Calu3 (cell line): ENCODE results near the gene CPLX1. TPM values are rescaled to one million over a fixed set of nuclear protein-coding genes. Genes with fewer than 3 reads are reported as not detected.

Experiments
- BruUV-seq: library from RNA; stranded (reverse); fragments of 400-500 nt; replicated peaks from 2 replicates; lab custom pipeline; 2021; lab: Mats Ljungman, UMichigan
- CTCF ChIA-PET: fragments of 300-600 bp; sonication (Branson Sonifier 250); formaldehyde crosslinking; loops from one replicate; lab custom pipeline; 2022; ENCODE audit warnings: antibody characterized with exemption; lab: Charles Lee
- DNase-seq: peaks from one replicate; pipeline ENCODE4 v3.0.0; 2022
- H3K27ac Mint-ChIP-seq: one replicate; pipeline ENCODE4 v1.8.0; 2022; ENCODE audit warnings: mixed read lengths; ENCODE audit not compliant: unreplicated experiment
- H3K27me3 Mint-ChIP-seq: one replicate; pipeline ENCODE4 v1.8.0; 2022; ENCODE audit warnings: mixed read lengths; ENCODE audit not compliant: unreplicated experiment
- H3K36me3 Mint-ChIP-seq: one replicate; pipeline ENCODE4 v1.8.0; 2022; ENCODE audit warnings: mild to moderate bottlenecking, moderate library complexity, mixed read lengths; ENCODE audit not compliant: insufficient read depth, unreplicated experiment
- H3K4me1 Mint-ChIP-seq: one replicate; pipeline ENCODE4 v1.8.0; 2022; ENCODE audit warnings: mild to moderate bottlenecking, low read depth, mixed read lengths; ENCODE audit not compliant: unreplicated experiment
- H3K4me3 Mint-ChIP-seq: one replicate; pipeline ENCODE4 v1.8.0; 2022; ENCODE audit warnings: mild to moderate bottlenecking, low read depth, moderate library complexity, mixed read lengths; ENCODE audit not compliant: unreplicated experiment
- H3K9me3 Mint-ChIP-seq: one replicate; pipeline ENCODE4 v1.8.0; 2022; ENCODE audit warnings: low read depth, mixed read lengths; ENCODE audit not compliant: unreplicated experiment
- intact Hi-C: fragments of 100-400 bp; cut with micrococcal nuclease; formaldehyde crosslinking; loops from one replicate; pipeline ENCODE4 v1.10.0; 2022; ENCODE audit not compliant: unreplicated experiment
- total RNA-seq: library from RNA; stranded (reverse); gene quantifications from 2 replicates; pipeline ENCODE4 v1.2.3, GENCODE V29; 2022
- TF ChIP-seq, protein P1 (sequence below): fragments of 200-600 bp; IDR thresholded peaks from one replicate; pipeline ENCODE4 v1.8.0; 2022; ENCODE audit warnings: antibody characterized with exemption; ENCODE audit not compliant: unreplicated experiment

Gene CPLX1
- total RNA-seq, 1 experiment from 2014 or later: 0.42 TPM

DNA sequence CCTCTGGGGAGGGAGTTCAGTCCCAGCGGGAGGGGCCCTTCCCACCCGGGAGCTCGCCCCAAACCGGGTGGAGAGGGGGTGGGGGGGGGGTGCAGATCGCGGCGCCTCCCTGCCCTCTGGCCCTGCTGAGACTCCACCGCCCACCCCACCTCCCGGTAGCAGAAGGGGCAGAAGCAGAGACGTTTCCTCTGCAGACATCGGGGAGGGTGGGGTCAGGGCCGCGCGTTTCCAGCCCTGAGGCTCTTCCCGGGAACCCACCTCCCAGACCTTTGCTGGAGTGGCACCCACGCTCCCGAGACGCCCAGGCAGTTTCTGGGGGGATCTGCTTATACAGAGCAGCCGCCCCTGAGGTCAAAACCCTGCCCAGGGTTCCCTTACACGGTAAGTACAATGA is 30.2 kb downstream of the CPLX1 start:
- Mint-ChIP-seq H3K4me3 (no peak overlapping the region), H3K9me3 (no peaks in the 10 kb centered on the region), H3K27ac (no peak overlapping the region), H3K4me1 (peaks cover 10% of the 10 kb centered on the region), H3K27me3 (peaks cover 35% of the 10 kb centered on the region), H3K36me3 (peaks cover 5% of the 10 kb centered on the region)
- BruUV-seq: no TSS peak
- no peak for DNase-seq
- TF ChIP-seq, protein P1, sequence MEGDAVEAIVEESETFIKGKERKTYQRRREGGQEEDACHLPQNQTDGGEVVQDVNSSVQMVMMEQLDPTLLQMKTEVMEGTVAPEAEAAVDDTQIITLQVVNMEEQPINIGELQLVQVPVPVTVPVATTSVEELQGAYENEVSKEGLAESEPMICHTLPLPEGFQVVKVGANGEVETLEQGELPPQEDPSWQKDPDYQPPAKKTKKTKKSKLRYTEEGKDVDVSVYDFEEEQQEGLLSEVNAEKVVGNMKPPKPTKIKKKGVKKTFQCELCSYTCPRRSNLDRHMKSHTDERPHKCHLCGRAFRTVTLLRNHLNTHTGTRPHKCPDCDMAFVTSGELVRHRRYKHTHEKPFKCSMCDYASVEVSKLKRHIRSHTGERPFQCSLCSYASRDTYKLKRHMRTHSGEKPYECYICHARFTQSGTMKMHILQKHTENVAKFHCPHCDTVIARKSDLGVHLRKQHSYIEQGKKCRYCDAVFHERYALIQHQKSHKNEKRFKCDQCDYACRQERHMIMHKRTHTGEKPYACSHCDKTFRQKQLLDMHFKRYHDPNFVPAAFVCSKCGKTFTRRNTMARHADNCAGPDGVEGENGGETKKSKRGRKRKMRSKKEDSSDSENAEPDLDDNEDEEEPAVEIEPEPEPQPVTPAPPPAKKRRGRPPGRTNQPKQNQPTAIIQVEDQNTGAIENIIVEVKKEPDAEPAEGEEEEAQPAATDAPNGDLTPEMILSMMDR: no peak
- CTCF ChIA-PET: no interaction called here
- intact Hi-C loops: no loop called here

DNA sequence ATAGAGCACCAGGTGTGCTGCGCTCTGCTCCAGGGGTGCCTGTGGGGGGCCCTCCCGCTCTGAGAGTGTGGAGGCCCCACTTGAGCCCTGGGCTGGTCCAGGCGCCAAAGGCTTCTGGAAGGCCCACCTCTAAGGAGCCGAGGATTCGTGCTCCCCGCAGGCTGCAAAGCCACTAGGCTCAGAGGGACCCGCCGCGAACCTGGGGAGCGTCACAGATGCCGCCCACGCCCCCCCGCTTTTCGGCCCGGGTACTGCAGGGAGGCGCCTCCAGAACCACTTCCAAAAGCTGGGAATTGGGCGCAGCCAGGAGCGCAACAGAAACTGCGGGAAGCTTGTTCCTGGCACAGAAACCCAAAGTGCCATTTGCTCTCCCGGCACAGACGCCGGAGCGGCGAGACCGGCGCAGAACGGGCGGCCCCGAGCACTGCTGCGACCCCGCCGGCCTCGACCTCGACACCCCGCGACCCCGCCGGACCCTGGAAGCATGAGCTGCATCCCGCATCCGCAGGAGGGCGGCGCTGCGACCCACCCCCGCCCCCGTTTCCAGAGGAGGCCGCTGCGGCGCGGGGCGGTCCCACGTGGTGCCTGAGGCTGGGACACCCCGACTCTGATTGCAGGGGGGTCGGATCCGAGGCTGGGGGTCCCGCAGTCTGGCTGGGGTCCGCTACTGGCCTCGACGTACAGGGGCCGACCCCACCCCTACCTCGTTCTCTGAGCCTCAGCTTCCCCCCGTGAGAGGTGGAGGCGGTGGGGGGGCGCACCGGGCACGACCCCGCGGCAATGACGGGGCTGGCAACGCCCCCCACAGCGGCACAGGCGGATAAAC is 30.8 kb downstream of the CPLX1 start:
- TF ChIP-seq, protein P1: no peak
- peak overlapping the region; percentile 26 for H3K4me3 Mint-ChIP-seq
- H3K36me3 Mint-ChIP-seq: peaks cover 5% of the 10 kb centered on the region
- intact Hi-C loops: no loop called here
- H3K27me3 Mint-ChIP-seq: peaks cover 42% of the 10 kb centered on the region
- no peak overlapping the region for H3K27ac Mint-ChIP-seq
- CTCF ChIA-PET: no interaction called here
- H3K4me1 Mint-ChIP-seq: peaks cover 10% of the 10 kb centered on the region
- no peaks in the 10 kb centered on the region for H3K9me3 Mint-ChIP-seq
- DNase-seq: no peak
- no TSS peak for BruUV-seq

- no TSS peak for BruUV-seq
- H3K4me3 Mint-ChIP-seq: no peak overlapping the region
- H3K27ac Mint-ChIP-seq: no peak overlapping the region
- TF ChIP-seq, protein P1: no peak
- no peaks in the 10 kb centered on the region for H3K9me3 Mint-ChIP-seq
- peaks cover 2% of the 10 kb centered on the region for H3K36me3 Mint-ChIP-seq
- DNase-seq: no peak
- H3K27me3 Mint-ChIP-seq: peaks cover 42% of the 10 kb centered on the region
- intact Hi-C loops: no loop called here
- H3K4me1 Mint-ChIP-seq: peaks cover 6% of the 10 kb centered on the region
- CTCF ChIA-PET: interaction anchor here (0.8 kb wide), 1 partner anchor 119 kb away, joined by 3 read pairs; no protein-coding TSS in a partner anchor
Measured at GRCh38 chr4:793941-794621, 31.8 kb downstream of the CPLX1 start.

- Mint-ChIP-seq H3K36me3 (no peaks in the 10 kb centered on the region), H3K4me1 (no peaks in the 10 kb centered on the region), H3K27me3 (peaks cover 42% of the 10 kb centered on the region), H3K4me3 (no peak overlapping the region), H3K9me3 (no peaks in the 10 kb centered on the region), H3K27ac (no peak overlapping the region)
- TF ChIP-seq, protein P1: no peak
- BruUV-seq: no TSS peak
- CTCF ChIA-PET: interaction anchor here (0.8 kb wide), 1 partner anchor 118 kb away, joined by 3 read pairs; no protein-coding TSS in a partner anchor
- intact Hi-C loops: no loop called here
- no peak for DNase-seq
Measured at GRCh38 chr4:793093-793861, 32.7 kb downstream of the CPLX1 start.
